GM12878 (cell line): ENCODE results near the gene PSORS1C2. TPM values are rescaled to one million over a fixed set of nuclear protein-coding genes. Genes with fewer than 3 reads are reported as not detected.
A peak's percentile ranks its signal among the peaks of the same experiment; 100 is the strongest.

ENCODE experiments used
- BCLAF1 ChIP-seq: fragments of 450-650 bp; IDR thresholded peaks from 2 replicates; pipeline ENCODE4 v1.6.1; 2017; ENCODE audit warnings: antibody characterized with exemption, mild to moderate bottlenecking, moderate library complexity
- HDGF ChIP-seq: fragments of 450-650 bp; IDR thresholded peaks from 2 replicates; pipeline ENCODE4 v1.6.1; 2016; ENCODE audit warnings: antibody characterized with exemption
- IKZF1 ChIP-seq: fragments of 450-650 bp; conservative IDR thresholded peaks from 2 replicates; pipeline ENCODE4 v1.6.1; 2017; ENCODE audit warnings: antibody characterized with exemption, mild to moderate bottlenecking
- JUNB ChIP-seq: IDR thresholded peaks from 2 replicates; pipeline ENCODE4 v1.6.1; 2016; ENCODE audit warnings: antibody characterized with exemption, mild to moderate bottlenecking
- KDM1A ChIP-seq: fragments of 200-600 bp; sonication (generic); IDR thresholded peaks from 2 replicates; pipeline ENCODE4 v1.6.1; 2016; ENCODE audit warnings: borderline replicate concordance
- NFIC ChIP-seq: IDR thresholded peaks from 2 replicates; pipeline ENCODE4 v1.6.1; 2012; ENCODE audit warnings: low read depth, mild to moderate bottlenecking, inconsistent platforms, low read length, moderate library complexity
- NR2C2 ChIP-seq: IDR thresholded peaks from 2 replicates; pipeline ENCODE4 v1.6.1; 2011; ENCODE audit warnings: borderline replicate concordance, low read depth; ENCODE audit not compliant: control insufficient read depth, insufficient read length
- POLR2AphosphoS2 ChIP-seq: IDR thresholded peaks from 2 replicates; pipeline ENCODE4 v1.6.1; 2011; ENCODE audit warnings: low read depth, mild to moderate bottlenecking, low read length, improper control_type of control experiment, moderate library complexity
- RFX5 ChIP-seq: IDR thresholded peaks from 2 replicates; pipeline ENCODE4 v1.6.1; 2011; ENCODE audit warnings: low read depth, low read length, improper control_type of control experiment
- SKIL ChIP-seq: fragments of 450-650 bp; IDR thresholded peaks from 2 replicates; pipeline ENCODE4 v1.6.1; 2017; ENCODE audit warnings: mild to moderate bottlenecking, low read depth, inconsistent platforms; ENCODE audit not compliant: poor library complexity, severe bottlenecking
- SMARCA5 ChIP-seq: fragments of 450-650 bp; IDR thresholded peaks from 2 replicates; pipeline ENCODE4 v1.6.1; 2017; ENCODE audit warnings: mild to moderate bottlenecking
- TARDBP ChIP-seq: IDR thresholded peaks from 2 replicates; pipeline ENCODE4 v1.6.1; 2016; ENCODE audit warnings: borderline replicate concordance
- ZBED1 ChIP-seq: IDR thresholded peaks from 2 replicates; pipeline ENCODE4 v1.6.1; 2016; ENCODE audit warnings: borderline replicate concordance
- ZNF384 ChIP-seq: IDR thresholded peaks from 2 replicates; pipeline ENCODE4 v1.6.1; 2012; ENCODE audit warnings: low read depth, mild to moderate bottlenecking, low read length, improper control_type of control experiment, borderline replicate concordance
- ZSCAN29 ChIP-seq: fragments of 450-650 bp; IDR thresholded peaks from 2 replicates; pipeline ENCODE4 v1.6.1; 2017; ENCODE audit warnings: mild to moderate bottlenecking, moderate library complexity
- ZZZ3 ChIP-seq: IDR thresholded peaks from 2 replicates; pipeline ENCODE4 v1.6.1; 2011; ENCODE audit warnings: low read depth; ENCODE audit not compliant: control insufficient read depth, insufficient read length
- polyA plus RNA-seq, 11 experiments: library from polyadenylated mRNA; depleted of rRNA in 4 of 11; unstranded in 6 of 11; stranded (reverse) in 5 of 11; fragments of >200 nt; fragmentation: Nextera tagmentation in 4 of 11; fragmentation: Illumina TruSeq in 1 of 11; extraction: Ambion mirVana in 4 of 11; extraction: Trizol in 1 of 11; gene quantifications; 1 replicate in 1 of 11; 2 replicates in 10 of 11; pipeline versions ENCODE4 v1.2.1 to v1.2.3, GENCODE V29; 2011 to 2016; ENCODE audit warnings: inconsistent platforms in 2 of 11, missing spikeins in 2 of 11, low read depth in 1 of 11
- total RNA-seq, 4 experiments: library from RNA; depleted of rRNA in 3 of 4; stranded (reverse); fragments of >200 nt in 3 of 4; fragmentation: Illumina TruSeq in 1 of 4; extraction: Trizol in 1 of 4; gene quantifications; 2 replicates each; pipeline versions ENCODE4 v1.2.1 to v1.2.3, GENCODE V29; 2013 to 2021
- TF ChIP-seq, protein P1 (sequence below): fragments of 450-650 bp; IDR thresholded peaks from 2 replicates; pipeline ENCODE4 v1.6.1; 2014; ENCODE audit warnings: mild to moderate bottlenecking
- TF ChIP-seq, protein P2 (sequence below): IDR thresholded peaks from 2 replicates; pipeline ENCODE4 v1.6.1; 2011; ENCODE audit warnings: low read depth, mild to moderate bottlenecking, low read length, moderate library complexity, borderline replicate concordance; ENCODE audit errors: extremely low read depth
- TF ChIP-seq, protein P3 (sequence below): IDR thresholded peaks from 2 replicates; pipeline ENCODE4 v1.6.1; 2012; ENCODE audit warnings: improper control_type of control experiment, low read depth, low read length; ENCODE audit not compliant: insufficient replicate concordance

PSORS1C2 gene
- total and polyA plus RNA-seq, 10 of the 15 experiments (the other 5 are each of a cell fraction or from before 2014, with no cell fraction given): not detected

DNA sequence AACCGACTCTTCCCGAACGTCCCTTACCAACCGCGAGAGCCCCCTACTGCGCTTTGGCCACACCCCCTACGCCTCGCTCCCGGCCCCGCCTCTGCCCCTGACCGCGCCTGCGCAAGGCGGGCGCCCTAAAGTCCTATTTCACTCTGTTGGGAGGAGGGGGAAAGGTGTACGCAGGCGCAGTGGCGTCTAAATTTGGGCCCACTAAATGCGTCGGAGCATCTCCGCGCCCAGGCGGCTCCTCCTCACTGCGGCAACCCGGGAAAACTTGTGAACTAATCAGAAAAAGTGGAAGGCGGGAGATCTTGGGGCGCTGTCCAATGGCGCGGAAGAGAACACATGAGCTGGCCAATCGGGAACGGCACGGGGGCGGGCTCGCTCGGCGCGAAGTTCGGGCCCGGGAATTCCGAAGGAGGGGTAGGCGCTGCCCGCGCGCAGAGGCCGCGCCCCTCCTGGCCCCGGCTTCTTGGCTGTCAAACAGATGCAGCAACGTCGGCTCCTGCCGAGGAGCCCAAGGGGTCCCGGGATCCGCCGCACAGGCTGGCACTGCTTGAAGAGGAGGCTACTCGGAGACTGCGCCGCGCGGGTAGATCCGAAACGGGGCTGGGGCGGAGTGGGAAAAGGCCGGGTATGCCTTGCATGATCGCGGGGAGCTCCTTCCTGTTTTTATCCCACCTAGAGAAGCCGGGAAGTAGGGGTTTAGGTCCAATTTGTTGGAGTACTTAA lies 19.4 kb upstream of the PSORS1C2 start, which contains the start of gene TCF19 (continued):
- TF ChIP-seq, protein P1, sequence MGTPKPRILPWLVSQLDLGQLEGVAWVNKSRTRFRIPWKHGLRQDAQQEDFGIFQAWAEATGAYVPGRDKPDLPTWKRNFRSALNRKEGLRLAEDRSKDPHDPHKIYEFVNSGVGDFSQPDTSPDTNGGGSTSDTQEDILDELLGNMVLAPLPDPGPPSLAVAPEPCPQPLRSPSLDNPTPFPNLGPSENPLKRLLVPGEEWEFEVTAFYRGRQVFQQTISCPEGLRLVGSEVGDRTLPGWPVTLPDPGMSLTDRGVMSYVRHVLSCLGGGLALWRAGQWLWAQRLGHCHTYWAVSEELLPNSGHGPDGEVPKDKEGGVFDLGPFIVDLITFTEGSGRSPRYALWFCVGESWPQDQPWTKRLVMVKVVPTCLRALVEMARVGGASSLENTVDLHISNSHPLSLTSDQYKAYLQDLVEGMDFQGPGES: peak; percentile 96
- no peak for TF ChIP-seq KDM1A
- TF ChIP-seq POLR2AphosphoS2: no peak
- TF ChIP-seq SKIL: no peak
- no peak for TF ChIP-seq NR2C2
- no peak for TF ChIP-seq ZSCAN29
- no peak for TF ChIP-seq ZZZ3
- no peak for TF ChIP-seq NFIC
- TF ChIP-seq ZBED1: no peak
- TF ChIP-seq, protein P2, sequence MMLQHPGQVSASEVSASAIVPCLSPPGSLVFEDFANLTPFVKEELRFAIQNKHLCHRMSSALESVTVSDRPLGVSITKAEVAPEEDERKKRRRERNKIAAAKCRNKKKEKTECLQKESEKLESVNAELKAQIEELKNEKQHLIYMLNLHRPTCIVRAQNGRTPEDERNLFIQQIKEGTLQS: no peak
- TF ChIP-seq SMARCA5: no peak
- TF ChIP-seq HDGF: 0 out of 2 replicates have a peak, but pooled peaks have one; percentile 78
- TF ChIP-seq ZNF384: no peak
- peak; percentile 34; the same call in 1 of the 2 replicates for TF ChIP-seq RFX5
- TF ChIP-seq, protein P3, sequence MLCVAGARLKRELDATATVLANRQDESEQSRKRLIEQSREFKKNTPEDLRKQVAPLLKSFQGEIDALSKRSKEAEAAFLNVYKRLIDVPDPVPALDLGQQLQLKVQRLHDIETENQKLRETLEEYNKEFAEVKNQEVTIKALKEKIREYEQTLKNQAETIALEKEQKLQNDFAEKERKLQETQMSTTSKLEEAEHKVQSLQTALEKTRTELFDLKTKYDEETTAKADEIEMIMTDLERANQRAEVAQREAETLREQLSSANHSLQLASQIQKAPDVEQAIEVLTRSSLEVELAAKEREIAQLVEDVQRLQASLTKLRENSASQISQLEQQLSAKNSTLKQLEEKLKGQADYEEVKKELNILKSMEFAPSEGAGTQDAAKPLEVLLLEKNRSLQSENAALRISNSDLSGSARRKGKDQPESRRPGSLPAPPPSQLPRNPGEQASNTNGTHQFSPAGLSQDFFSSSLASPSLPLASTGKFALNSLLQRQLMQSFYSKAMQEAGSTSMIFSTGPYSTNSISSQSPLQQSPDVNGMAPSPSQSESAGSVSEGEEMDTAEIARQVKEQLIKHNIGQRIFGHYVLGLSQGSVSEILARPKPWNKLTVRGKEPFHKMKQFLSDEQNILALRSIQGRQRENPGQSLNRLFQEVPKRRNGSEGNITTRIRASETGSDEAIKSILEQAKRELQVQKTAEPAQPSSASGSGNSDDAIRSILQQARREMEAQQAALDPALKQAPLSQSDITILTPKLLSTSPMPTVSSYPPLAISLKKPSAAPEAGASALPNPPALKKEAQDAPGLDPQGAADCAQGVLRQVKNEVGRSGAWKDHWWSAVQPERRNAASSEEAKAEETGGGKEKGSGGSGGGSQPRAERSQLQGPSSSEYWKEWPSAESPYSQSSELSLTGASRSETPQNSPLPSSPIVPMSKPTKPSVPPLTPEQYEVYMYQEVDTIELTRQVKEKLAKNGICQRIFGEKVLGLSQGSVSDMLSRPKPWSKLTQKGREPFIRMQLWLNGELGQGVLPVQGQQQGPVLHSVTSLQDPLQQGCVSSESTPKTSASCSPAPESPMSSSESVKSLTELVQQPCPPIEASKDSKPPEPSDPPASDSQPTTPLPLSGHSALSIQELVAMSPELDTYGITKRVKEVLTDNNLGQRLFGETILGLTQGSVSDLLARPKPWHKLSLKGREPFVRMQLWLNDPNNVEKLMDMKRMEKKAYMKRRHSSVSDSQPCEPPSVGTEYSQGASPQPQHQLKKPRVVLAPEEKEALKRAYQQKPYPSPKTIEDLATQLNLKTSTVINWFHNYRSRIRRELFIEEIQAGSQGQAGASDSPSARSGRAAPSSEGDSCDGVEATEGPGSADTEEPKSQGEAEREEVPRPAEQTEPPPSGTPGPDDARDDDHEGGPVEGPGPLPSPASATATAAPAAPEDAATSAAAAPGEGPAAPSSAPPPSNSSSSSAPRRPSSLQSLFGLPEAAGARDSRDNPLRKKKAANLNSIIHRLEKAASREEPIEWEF: no peak
- TF ChIP-seq TARDBP: no peak
- no peak for TF ChIP-seq JUNB
- no peak for TF ChIP-seq BCLAF1
- peak; percentile 97 for TF ChIP-seq IKZF1
